ENCODE data around the gene KIAA1328.

KIAA1328 gene

GRCh38 chr18:36828630-36829361 lies at the start of gene KIAA1328, which contains the start of gene TPGS2:
Gene KIAA1328, plus strand, starts transcription at chr18:36829127. Its CDS starts 12 bp downstream, at chr18:36829139.
Gene TPGS2, minus strand, starts transcription at chr18:36829002. Its CDS starts 235 bp downstream, at chr18:36828767.
- Histone ChIP-seq H3K27me3 (ENCODE audit: insufficient read depth, low read length) (no peaks in the 10 kb centered on the region; the same call in 1 of the 2 replicates), H3K36me3 (ENCODE audit: insufficient read depth, low read depth, low read length) (peaks cover 13% of the 10 kb centered on the region), H3K9me3 (ENCODE audit: insufficient read depth, low read depth, low read length) (no peaks in the 10 kb centered on the region), H3K9ac (ENCODE audit: low read depth, low read length) (peak within 1 kb of the TSS; percentile 90), H3K27ac (ENCODE audit: low read length) (peak within 1 kb of the TSS; percentile 16), H3K4me1 (ENCODE audit: insufficient read depth, low read length) (peaks cover 10% of the 10 kb centered on the region), H3K4me3 (ENCODE audit: low read length) (peak within 1 kb of the TSS; percentile 100)

- Histone ChIP-seq H3K4me1 (ENCODE audit: insufficient read depth, low read length) (no peaks in the 10 kb centered on the region), H3K27ac (ENCODE audit: low read length) (no peak overlapping the region), H3K4me3 (ENCODE audit: low read length) (no peak overlapping the region), H3K27me3 (ENCODE audit: insufficient read depth, low read length) (no peaks in the 10 kb centered on the region), H3K36me3 (ENCODE audit: insufficient read depth, low read depth, low read length) (peaks cover 14% of the 10 kb centered on the region; the same call in 1 of the 2 replicates), H3K9ac (ENCODE audit: low read depth, low read length) (no peak overlapping the region), H3K9me3 (ENCODE audit: insufficient read depth, low read depth, low read length) (no peaks in the 10 kb centered on the region)
These were observed 48.2 kb upstream of the KIAA1328 start for GRCh38 chr18:36780748-36781147.

GRCh38 chr18:36782710-36783109 lies 46.2 kb upstream of the KIAA1328 start:
- H3K9ac ChIP-seq (ENCODE audit: low read depth, low read length): no peak overlapping the region
- peaks cover 14% of the 10 kb centered on the region; the same call in 1 of the 2 replicates for H3K36me3 ChIP-seq (ENCODE audit: insufficient read depth, low read depth, low read length)
- H3K4me3 ChIP-seq (ENCODE audit: low read length): no peak overlapping the region
- H3K27me3 ChIP-seq (ENCODE audit: insufficient read depth, low read length): no peaks in the 10 kb centered on the region
- H3K9me3 ChIP-seq (ENCODE audit: insufficient read depth, low read depth, low read length): no peaks in the 10 kb centered on the region
- H3K4me1 ChIP-seq (ENCODE audit: insufficient read depth, low read length): no peaks in the 10 kb centered on the region
- no peak overlapping the region for H3K27ac ChIP-seq (ENCODE audit: low read length)

GRCh38 chr18:36783792-36784191 lies 45.1 kb upstream of the KIAA1328 start:
- Histone ChIP-seq H3K4me1 (ENCODE audit: insufficient read depth, low read length) (no peaks in the 10 kb centered on the region), H3K4me3 (ENCODE audit: low read length) (no peak overlapping the region), H3K27me3 (ENCODE audit: insufficient read depth, low read length) (no peaks in the 10 kb centered on the region), H3K36me3 (ENCODE audit: insufficient read depth, low read depth, low read length) (peaks cover 14% of the 10 kb centered on the region; the same call in 1 of the 2 replicates), H3K9me3 (ENCODE audit: insufficient read depth, low read depth, low read length) (no peaks in the 10 kb centered on the region), H3K9ac (ENCODE audit: low read depth, low read length) (no peak overlapping the region), H3K27ac (ENCODE audit: low read length) (no peak overlapping the region)

GRCh38 chr18:36786686-36787085 lies 42.2 kb upstream of the KIAA1328 start:
- Histone ChIP-seq H3K27ac (ENCODE audit: low read length) (no peak overlapping the region), H3K9ac (ENCODE audit: low read depth, low read length) (no peak overlapping the region), H3K4me1 (ENCODE audit: insufficient read depth, low read length) (no peaks in the 10 kb centered on the region), H3K36me3 (ENCODE audit: insufficient read depth, low read depth, low read length) (peaks cover 21% of the 10 kb centered on the region), H3K27me3 (ENCODE audit: insufficient read depth, low read length) (no peaks in the 10 kb centered on the region), H3K9me3 (ENCODE audit: insufficient read depth, low read depth, low read length) (no peaks in the 10 kb centered on the region), H3K4me3 (ENCODE audit: low read length) (no peak overlapping the region)

GRCh38 chr18:36792634-36793283 lies 36.2 kb upstream of the KIAA1328 start:
- no peaks in the 10 kb centered on the region for H3K4me1 ChIP-seq (ENCODE audit: insufficient read depth, low read length)
- H3K36me3 ChIP-seq (ENCODE audit: insufficient read depth, low read depth, low read length): peaks cover 75% of the 10 kb centered on the region
- H3K27ac ChIP-seq (ENCODE audit: low read length): no peak overlapping the region
- no peaks in the 10 kb centered on the region for H3K27me3 ChIP-seq (ENCODE audit: insufficient read depth, low read length)
- H3K9me3 ChIP-seq (ENCODE audit: insufficient read depth, low read depth, low read length): no peaks in the 10 kb centered on the region
- H3K9ac ChIP-seq (ENCODE audit: low read depth, low read length): no peak overlapping the region
- H3K4me3 ChIP-seq (ENCODE audit: low read length): no peak overlapping the region

GRCh38 chr18:36798738-36799473 lies 30.0 kb upstream of the KIAA1328 start:
- peaks cover 94% of the 10 kb centered on the region for H3K36me3 ChIP-seq (ENCODE audit: insufficient read depth, low read depth, low read length)
- H3K27me3 ChIP-seq (ENCODE audit: insufficient read depth, low read length): no peaks in the 10 kb centered on the region
- H3K4me1 ChIP-seq (ENCODE audit: insufficient read depth, low read length): no peaks in the 10 kb centered on the region
- no peak overlapping the region for H3K27ac ChIP-seq (ENCODE audit: low read length)
- H3K9ac ChIP-seq (ENCODE audit: low read depth, low read length): no peak overlapping the region
- H3K9me3 ChIP-seq (ENCODE audit: insufficient read depth, low read depth, low read length): no peaks in the 10 kb centered on the region
- no peak overlapping the region for H3K4me3 ChIP-seq (ENCODE audit: low read length)

GRCh38 chr18:36805105-36805504 lies 23.8 kb upstream of the KIAA1328 start:
- Histone ChIP-seq H3K36me3 (ENCODE audit: insufficient read depth, low read depth, low read length) (peaks cover 76% of the 10 kb centered on the region), H3K27me3 (ENCODE audit: insufficient read depth, low read length) (no peaks in the 10 kb centered on the region), H3K27ac (ENCODE audit: low read length) (no peak overlapping the region), H3K9ac (ENCODE audit: low read depth, low read length) (no peak overlapping the region), H3K4me3 (ENCODE audit: low read length) (no peak overlapping the region), H3K4me1 (ENCODE audit: insufficient read depth, low read length) (no peaks in the 10 kb centered on the region), H3K9me3 (ENCODE audit: insufficient read depth, low read depth, low read length) (no peaks in the 10 kb centered on the region)

GRCh38 chr18:36808681-36809080 lies 20.2 kb upstream of the KIAA1328 start:
- Histone ChIP-seq H3K9me3 (ENCODE audit: insufficient read depth, low read depth, low read length) (no peaks in the 10 kb centered on the region), H3K36me3 (ENCODE audit: insufficient read depth, low read depth, low read length) (peaks cover 72% of the 10 kb centered on the region), H3K4me1 (ENCODE audit: insufficient read depth, low read length) (no peaks in the 10 kb centered on the region), H3K9ac (ENCODE audit: low read depth, low read length) (no peak overlapping the region), H3K27ac (ENCODE audit: low read length) (no peak overlapping the region), H3K4me3 (ENCODE audit: low read length) (no peak overlapping the region), H3K27me3 (ENCODE audit: insufficient read depth, low read length) (no peaks in the 10 kb centered on the region)

- H3K27me3 ChIP-seq (ENCODE audit: insufficient read depth, low read length): no peaks in the 10 kb centered on the region
- no peak overlapping the region for H3K4me3 ChIP-seq (ENCODE audit: low read length)
- no peak overlapping the region for H3K9ac ChIP-seq (ENCODE audit: low read depth, low read length)
- no peak overlapping the region for H3K27ac ChIP-seq (ENCODE audit: low read length)
- H3K4me1 ChIP-seq (ENCODE audit: insufficient read depth, low read length): no peaks in the 10 kb centered on the region
- peaks cover 72% of the 10 kb centered on the region for H3K36me3 ChIP-seq (ENCODE audit: insufficient read depth, low read depth, low read length)
- H3K9me3 ChIP-seq (ENCODE audit: insufficient read depth, low read depth, low read length): no peaks in the 10 kb centered on the region
These were observed 19.1 kb upstream of the KIAA1328 start for GRCh38 chr18:36809590-36810381.

GRCh38 chr18:36811430-36811829 lies 17.5 kb upstream of the KIAA1328 start:
- Histone ChIP-seq H3K9me3 (ENCODE audit: insufficient read depth, low read depth, low read length) (no peaks in the 10 kb centered on the region), H3K4me3 (ENCODE audit: low read length) (no peak overlapping the region)

More at GRCh38 chr18:36811430-36811829, 17.5 kb upstream of the KIAA1328 start:
- peaks cover 72% of the 10 kb centered on the region for H3K36me3 ChIP-seq (ENCODE audit: insufficient read depth, low read depth, low read length)
- H3K27me3 ChIP-seq (ENCODE audit: insufficient read depth, low read length): no peaks in the 10 kb centered on the region
- no peak overlapping the region for H3K27ac ChIP-seq (ENCODE audit: low read length)
- no peaks in the 10 kb centered on the region for H3K4me1 ChIP-seq (ENCODE audit: insufficient read depth, low read length)
- H3K9ac ChIP-seq (ENCODE audit: low read depth, low read length): no peak overlapping the region
